WTC11 (cell line): ENCODE results near the gene EMP2.

Experiments used
- NR1H2 ChIP-seq: sonication (generic); formaldehyde crosslinking; IDR thresholded peaks from 2 replicates; pipeline ENCODE4 v1.9.0; 2021; ENCODE audit warnings: mild to moderate bottlenecking, moderate library complexity, missing genetic modification reagents
- ZNF121 ChIP-seq: sonication (generic); formaldehyde crosslinking; IDR thresholded peaks from 2 replicates; pipeline ENCODE4 v1.8.0; 2023; ENCODE audit warnings: missing genetic modification reagents
- TF ChIP-seq, protein P1 (sequence below): fragments of 200-600 bp; IDR thresholded peaks from 2 replicates; pipeline ENCODE4 v1.8.0; 2022; ENCODE audit warnings: antibody characterized with exemption
- TF ChIP-seq, protein P2 (sequence below): sonication (generic); formaldehyde crosslinking; IDR thresholded peaks from 2 replicates; pipeline ENCODE4 v1.8.0; 2022; ENCODE audit warnings: mild to moderate bottlenecking, missing genetic modification reagents
- TF ChIP-seq, protein P3 (sequence below): sonication (generic); formaldehyde crosslinking; IDR thresholded peaks from 2 replicates; pipeline ENCODE4 v1.8.1; 2023; ENCODE audit warnings: mild to moderate bottlenecking, missing genetic modification reagents

GRCh38 chr16:10504404-10504885 is 76.0 kb downstream of the EMP2 start:
- TF ChIP-seq, protein P1, sequence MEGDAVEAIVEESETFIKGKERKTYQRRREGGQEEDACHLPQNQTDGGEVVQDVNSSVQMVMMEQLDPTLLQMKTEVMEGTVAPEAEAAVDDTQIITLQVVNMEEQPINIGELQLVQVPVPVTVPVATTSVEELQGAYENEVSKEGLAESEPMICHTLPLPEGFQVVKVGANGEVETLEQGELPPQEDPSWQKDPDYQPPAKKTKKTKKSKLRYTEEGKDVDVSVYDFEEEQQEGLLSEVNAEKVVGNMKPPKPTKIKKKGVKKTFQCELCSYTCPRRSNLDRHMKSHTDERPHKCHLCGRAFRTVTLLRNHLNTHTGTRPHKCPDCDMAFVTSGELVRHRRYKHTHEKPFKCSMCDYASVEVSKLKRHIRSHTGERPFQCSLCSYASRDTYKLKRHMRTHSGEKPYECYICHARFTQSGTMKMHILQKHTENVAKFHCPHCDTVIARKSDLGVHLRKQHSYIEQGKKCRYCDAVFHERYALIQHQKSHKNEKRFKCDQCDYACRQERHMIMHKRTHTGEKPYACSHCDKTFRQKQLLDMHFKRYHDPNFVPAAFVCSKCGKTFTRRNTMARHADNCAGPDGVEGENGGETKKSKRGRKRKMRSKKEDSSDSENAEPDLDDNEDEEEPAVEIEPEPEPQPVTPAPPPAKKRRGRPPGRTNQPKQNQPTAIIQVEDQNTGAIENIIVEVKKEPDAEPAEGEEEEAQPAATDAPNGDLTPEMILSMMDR, result no peak
- TF ChIP-seq ZNF121 (CRISPR knock-in tag) (no peak), NR1H2 (no peak)
- TF ChIP-seq, protein P2, sequence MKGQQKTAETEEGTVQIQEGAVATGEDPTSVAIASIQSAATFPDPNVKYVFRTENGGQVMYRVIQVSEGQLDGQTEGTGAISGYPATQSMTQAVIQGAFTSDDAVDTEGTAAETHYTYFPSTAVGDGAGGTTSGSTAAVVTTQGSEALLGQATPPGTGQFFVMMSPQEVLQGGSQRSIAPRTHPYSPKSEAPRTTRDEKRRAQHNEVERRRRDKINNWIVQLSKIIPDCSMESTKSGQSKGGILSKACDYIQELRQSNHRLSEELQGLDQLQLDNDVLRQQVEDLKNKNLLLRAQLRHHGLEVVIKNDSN, result no peak
- TF ChIP-seq, protein P3, sequence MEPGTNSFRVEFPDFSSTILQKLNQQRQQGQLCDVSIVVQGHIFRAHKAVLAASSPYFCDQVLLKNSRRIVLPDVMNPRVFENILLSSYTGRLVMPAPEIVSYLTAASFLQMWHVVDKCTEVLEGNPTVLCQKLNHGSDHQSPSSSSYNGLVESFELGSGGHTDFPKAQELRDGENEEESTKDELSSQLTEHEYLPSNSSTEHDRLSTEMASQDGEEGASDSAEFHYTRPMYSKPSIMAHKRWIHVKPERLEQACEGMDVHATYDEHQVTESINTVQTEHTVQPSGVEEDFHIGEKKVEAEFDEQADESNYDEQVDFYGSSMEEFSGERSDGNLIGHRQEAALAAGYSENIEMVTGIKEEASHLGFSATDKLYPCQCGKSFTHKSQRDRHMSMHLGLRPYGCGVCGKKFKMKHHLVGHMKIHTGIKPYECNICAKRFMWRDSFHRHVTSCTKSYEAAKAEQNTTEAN, result no peak
